ENCODE measurements around the gene NOXRED1. TPM values are rescaled to one million over a fixed set of nuclear protein-coding genes. Genes with fewer than 3 reads are reported as not detected.

The NOXRED1 gene
- total and polyA plus RNA-seq, 7 experiments from 2014 or later, result 0.32 to 1.1 (median 0.56) TPM; not detected in 2

DNA sequence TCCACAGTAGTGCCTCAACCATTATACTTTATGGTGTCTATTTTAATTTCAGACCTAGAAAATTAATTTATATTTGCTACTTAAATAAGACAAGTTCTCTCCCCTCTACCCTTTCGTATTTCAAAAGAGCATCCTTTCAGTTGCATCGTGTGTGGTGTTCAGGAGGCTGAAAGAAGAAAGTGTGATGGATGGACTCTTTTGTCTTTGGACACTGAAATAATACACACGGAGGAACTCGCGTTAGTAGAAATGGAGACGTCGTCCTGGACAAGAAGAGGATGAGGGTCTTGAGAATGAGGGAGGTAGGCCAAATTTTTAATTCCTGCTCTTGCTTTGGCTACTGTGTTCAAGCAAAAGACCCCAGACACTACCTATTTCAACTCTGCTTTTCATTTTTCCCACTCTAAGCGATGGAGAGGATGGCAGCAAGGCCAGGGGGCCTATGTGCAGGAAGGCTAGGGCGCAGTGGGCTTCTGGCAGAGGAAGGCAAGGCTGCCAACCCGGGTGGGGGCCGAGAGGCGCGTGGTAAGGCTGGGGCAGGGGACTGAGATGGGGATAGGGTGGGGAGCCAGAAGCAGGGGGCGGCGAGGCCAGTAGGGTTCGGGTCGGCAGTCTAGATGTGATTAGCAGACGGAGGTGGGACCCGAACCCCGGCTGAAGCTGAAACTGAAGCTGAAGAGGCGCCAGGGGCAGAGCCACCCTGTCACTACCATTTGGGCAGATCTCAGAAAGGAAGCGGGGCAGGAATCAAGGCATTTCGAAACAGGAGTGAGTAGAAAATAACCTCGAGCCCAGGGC is 47.2 kb downstream of the NOXRED1 start:
- ATAC-seq, result peak; percentile 20

GRCh38 chr14:77375164-77375950 is 48.0 kb downstream of the NOXRED1 start:
- H3K9me3 ChIP-seq (ENCODE audit: control insufficient read depth in 2 of 3, low read length in 3 of 3), result no peaks in the 10 kb centered on the region
- CTCF ChIA-PET, result no interaction called here
- Mint-ChIP-seq H3K9me3 (peaks cover 0 to 4% (median 0%) of the 10 kb centered on the region in 11 donors), H3K4me3 (peak overlapping the region in 7 of 10 donors; percentile 88 to 97 (median 93)), H3K27ac (peak overlapping the region; percentile 44 to 93 (median 77)), H3K4me1 (peaks cover 20 to 47% (median 39%) of the 10 kb centered on the region in 7 donors), H3K27me3 (peaks cover 0 to 4% (median 0%) of the 10 kb centered on the region in 5 donors), H3K36me3 (peaks cover 0 to 26% (median 3%) of the 10 kb centered on the region in 5 donors)
- H3K27ac ChIP-seq (ENCODE audit: low read depth, low read length), result no peak overlapping the region
- no peaks in the 10 kb centered on the region for H3K27me3 ChIP-seq (ENCODE audit: control insufficient read depth in 2 of 2, insufficient read depth in 2 of 2, low read length in 2 of 2)
- DNase-seq (no peak), ATAC-seq (no peak)
- peaks cover 14 to 18% of the 10 kb centered on the region in 2 donors for H3K4me1 ChIP-seq (ENCODE audit: control insufficient read depth in 2 of 2, insufficient read depth in 2 of 2, low read length in 2 of 2)
- intact Hi-C loops (cut with micrococcal nuclease), result loop anchor here (5.0 kb wide), 3 partner anchors 427 to 1388 kb away; partner anchors contain the start of genes ADCK1 (in 1 of the 2), GPATCH2L (in 1 of the 2) and IFT43 (in 1 of the 2)
- POLR2A ChIA-PET, result no interaction called here
- peaks cover 0 to 5% (median 0%) of the 10 kb centered on the region in 3 experiments for H3K36me3 ChIP-seq (ENCODE audit: control insufficient read depth in 2 of 3, insufficient read depth in 3 of 3, low read length in 3 of 3)
- H3K4me3 ChIP-seq (ENCODE audit: low read length), result peak overlapping the region; percentile 99

More for the DNA sequence above, 47.2 kb downstream of the NOXRED1 start:
- DNase-seq, result peak in 1 of 9 donors; percentile 19
- Histone ChIP-seq H3K4me1 (ENCODE audit: control insufficient read depth in 2 of 2, insufficient read depth in 2 of 2, low read length in 2 of 2) (peaks cover 14 to 18% of the 10 kb centered on the region in 2 donors), H3K9me3 (ENCODE audit: control insufficient read depth in 2 of 3, low read length in 3 of 3) (no peaks in the 10 kb centered on the region), H3K27ac (ENCODE audit: low read depth, low read length) (peak overlapping the region; percentile 87), H3K27me3 (ENCODE audit: control insufficient read depth in 2 of 2, insufficient read depth in 2 of 2, low read length in 2 of 2) (no peaks in the 10 kb centered on the region), H3K36me3 (ENCODE audit: control insufficient read depth in 2 of 3, insufficient read depth in 3 of 3, low read length in 3 of 3) (peaks cover 0 to 5% (median 0%) of the 10 kb centered on the region in 3 experiments), H3K4me3 (ENCODE audit: low read length) (peak overlapping the region; percentile 99)
- H3K4me1 Mint-ChIP-seq, result peaks cover 20 to 47% (median 39%) of the 10 kb centered on the region in 7 donors
- intact Hi-C loops (cut with micrococcal nuclease), result loop anchor here (2.0 to 5.0 kb wide), 6 partner anchors 241 to 1715 kb away; partner anchors contain the start of genes ADCK1 (in 1 of the 2), ANGEL1 (in 1 of the 2), ERG28 (in 1 of the 2) and GPATCH2L (in 1 of the 2)
- POLR2A ChIA-PET, result interaction anchor here (1.0 to 2.0 kb wide), 4 partner anchors 40 to 83 kb away, joined by 3 to 9 read pairs (median 4); partner anchors contain the start of genes GSTZ1, POMT2 and VIPAS39
- H3K9me3 Mint-ChIP-seq, result peaks cover 0 to 4% (median 0%) of the 10 kb centered on the region in 11 donors
- peak overlapping the region; percentile 52 to 93 (median 77) for H3K27ac Mint-ChIP-seq
- CTCF ChIA-PET, result interaction anchor here (1.4 to 1.9 kb wide), 3 partner anchors 54 to 60 kb away, joined by 3 to 5 read pairs (median 4); partner anchors contain the start of gene GSTZ1
- peaks cover 0 to 9% (median 0%) of the 10 kb centered on the region in 5 donors for H3K27me3 Mint-ChIP-seq
- H3K36me3 Mint-ChIP-seq, result peaks cover 0 to 26% (median 3%) of the 10 kb centered on the region in 5 donors
- H3K4me3 Mint-ChIP-seq, result peak overlapping the region in 7 of 10 donors; percentile 88 to 97 (median 93)

DNA sequence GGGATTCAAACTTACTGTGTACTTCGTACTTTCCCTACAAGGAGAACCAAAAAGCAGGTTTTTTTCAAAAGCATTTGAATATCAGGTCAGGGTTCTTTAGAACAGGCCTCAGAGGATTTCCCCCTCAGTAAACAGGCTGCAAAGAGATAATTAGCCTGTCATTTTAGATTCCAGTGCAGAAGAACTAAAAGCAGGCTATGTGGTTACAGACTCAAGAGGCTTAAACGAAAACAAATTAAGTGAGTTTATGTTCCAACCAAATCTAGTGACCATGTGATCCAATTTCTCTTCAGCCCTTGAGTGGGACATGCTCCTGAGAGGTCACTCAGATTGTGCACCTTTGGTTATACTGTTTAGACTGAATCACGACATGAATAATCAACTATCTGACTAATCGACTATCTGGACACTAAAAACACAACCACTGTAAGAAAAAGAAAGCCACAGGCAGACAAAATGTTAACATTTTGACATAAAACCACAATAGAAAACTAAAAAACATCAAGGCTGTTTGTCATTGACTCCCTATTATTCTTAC is 51.0 kb downstream of the NOXRED1 start:
- Mint-ChIP-seq H3K9me3 (peaks cover 0 to 4% (median 0%) of the 10 kb centered on the region in 11 donors), H3K27ac (peak overlapping the region in 1 of 9 donors; percentile 65), H3K4me1 (peaks cover 31 to 62% (median 53%) of the 10 kb centered on the region in 7 donors), H3K36me3 (peaks cover 0 to 31% (median 3%) of the 10 kb centered on the region in 5 donors), H3K27me3 (no peaks in the 10 kb centered on the region), H3K4me3 (peak overlapping the region in 2 of 10 donors; percentile 1 to 55)
- no peak overlapping the region for H3K4me3 ChIP-seq (ENCODE audit: low read length)
- ChIA-PET CTCF (no interaction called here), POLR2A (no interaction called here)
- peaks cover 14 to 17% of the 10 kb centered on the region in 2 donors for H3K4me1 ChIP-seq (ENCODE audit: control insufficient read depth in 2 of 2, insufficient read depth in 2 of 2, low read length in 2 of 2)
- intact Hi-C loops (cut with micrococcal nuclease), result no loop called here
- DNase-seq (no peak), ATAC-seq (no peak)
- H3K27ac ChIP-seq (ENCODE audit: low read depth, low read length), result no peak overlapping the region
- H3K9me3 ChIP-seq (ENCODE audit: control insufficient read depth in 2 of 3, low read length in 3 of 3), result no peaks in the 10 kb centered on the region
- peaks cover 0 to 5% (median 0%) of the 10 kb centered on the region in 3 experiments for H3K36me3 ChIP-seq (ENCODE audit: control insufficient read depth in 2 of 3, insufficient read depth in 3 of 3, low read length in 3 of 3)
- no peaks in the 10 kb centered on the region for H3K27me3 ChIP-seq (ENCODE audit: control insufficient read depth in 2 of 2, insufficient read depth in 2 of 2, low read length in 2 of 2)

DNA sequence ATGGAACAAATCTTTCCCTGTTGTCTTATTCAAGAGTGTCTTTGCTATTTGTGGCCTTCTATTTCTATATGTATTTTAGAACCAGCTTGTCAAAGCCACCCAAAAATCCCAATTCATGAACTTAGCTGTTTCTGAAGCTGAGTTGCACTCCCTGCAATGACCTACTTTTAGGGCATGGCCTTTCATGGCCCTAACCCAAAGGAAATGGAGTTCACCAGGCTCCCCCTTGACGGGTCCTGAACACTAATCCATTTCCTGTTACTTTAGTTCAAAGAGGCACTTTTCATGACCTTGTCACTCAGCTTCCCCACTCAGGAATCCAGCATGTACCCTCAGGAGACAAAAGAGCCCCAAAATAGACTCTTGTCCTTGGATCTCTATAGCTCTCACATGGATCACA is 54.0 kb downstream of the NOXRED1 start:
- DNase-seq (no peak), ATAC-seq (no peak)
- Histone ChIP-seq H3K4me1 (ENCODE audit: control insufficient read depth in 2 of 2, insufficient read depth in 2 of 2, low read length in 2 of 2) (peaks cover 0 to 7% of the 10 kb centered on the region in 2 donors), H3K4me3 (ENCODE audit: low read length) (no peak overlapping the region), H3K27ac (ENCODE audit: low read depth, low read length) (no peak overlapping the region), H3K36me3 (ENCODE audit: control insufficient read depth in 2 of 3, insufficient read depth in 3 of 3, low read length in 3 of 3) (no peaks in the 10 kb centered on the region), H3K27me3 (ENCODE audit: control insufficient read depth in 2 of 2, insufficient read depth in 2 of 2, low read length in 2 of 2) (no peaks in the 10 kb centered on the region), H3K9me3 (ENCODE audit: control insufficient read depth in 2 of 3, low read length in 3 of 3) (no peaks in the 10 kb centered on the region)
- Mint-ChIP-seq H3K27ac (no peak overlapping the region), H3K36me3 (peaks cover 0 to 26% (median 3%) of the 10 kb centered on the region in 5 donors), H3K9me3 (peaks cover 0 to 4% (median 0%) of the 10 kb centered on the region in 11 donors), H3K4me3 (peak overlapping the region in 1 of 10 donors; percentile 18), H3K4me1 (peaks cover 23 to 41% (median 32%) of the 10 kb centered on the region in 7 donors), H3K27me3 (no peaks in the 10 kb centered on the region)
- ChIA-PET CTCF (no interaction called here), POLR2A (no interaction called here)
- intact Hi-C loops (cut with micrococcal nuclease), result no loop called here

DNA sequence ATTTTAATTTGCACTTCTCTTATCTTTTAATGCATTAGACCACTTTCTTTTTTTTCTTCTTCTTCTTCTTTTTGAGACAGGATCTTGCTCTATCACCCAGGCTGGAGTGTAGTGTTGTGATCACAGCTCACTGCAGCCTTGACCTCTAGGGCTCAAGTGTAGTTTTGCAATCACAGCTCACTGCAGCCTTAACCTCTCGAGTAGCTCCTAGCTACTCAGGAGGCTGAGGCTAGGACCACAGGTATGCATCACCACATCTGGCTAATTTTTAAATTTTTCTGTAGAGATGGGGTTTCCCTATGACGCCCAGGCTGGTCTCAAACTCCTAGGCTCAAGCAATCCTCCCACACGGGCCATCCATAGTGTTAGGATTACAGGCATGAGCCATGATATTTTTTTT is 59.2 kb downstream of the NOXRED1 start:
- peak overlapping the region in 1 of 9 donors; percentile 70 for H3K27ac Mint-ChIP-seq
- peaks cover 0 to 1% of the 10 kb centered on the region in 2 donors for H3K4me1 ChIP-seq (ENCODE audit: control insufficient read depth in 2 of 2, insufficient read depth in 2 of 2, low read length in 2 of 2)
- H3K4me1 Mint-ChIP-seq, result peaks cover 3 to 17% (median 6%) of the 10 kb centered on the region in 7 donors
- H3K4me3 ChIP-seq (ENCODE audit: low read length), result no peak overlapping the region
- intact Hi-C loops (cut with micrococcal nuclease), result no loop called here
- ChIA-PET CTCF (no interaction called here), POLR2A (no interaction called here)
- H3K9me3 Mint-ChIP-seq, result no peaks in the 10 kb centered on the region
- DNase-seq (no peak), ATAC-seq (no peak)
- H3K27me3 ChIP-seq (ENCODE audit: control insufficient read depth in 2 of 2, insufficient read depth in 2 of 2, low read length in 2 of 2), result no peaks in the 10 kb centered on the region
- no peaks in the 10 kb centered on the region for H3K27me3 Mint-ChIP-seq
- no peak overlapping the region for H3K4me3 Mint-ChIP-seq
- H3K9me3 ChIP-seq (ENCODE audit: control insufficient read depth in 2 of 3, low read length in 3 of 3), result no peaks in the 10 kb centered on the region
- H3K27ac ChIP-seq (ENCODE audit: low read depth, low read length), result no peak overlapping the region
- H3K36me3 Mint-ChIP-seq, result peaks cover 0 to 21% (median 10%) of the 10 kb centered on the region in 5 donors
- H3K36me3 ChIP-seq (ENCODE audit: control insufficient read depth in 2 of 3, insufficient read depth in 3 of 3, low read length in 3 of 3), result no peaks in the 10 kb centered on the region

DNA sequence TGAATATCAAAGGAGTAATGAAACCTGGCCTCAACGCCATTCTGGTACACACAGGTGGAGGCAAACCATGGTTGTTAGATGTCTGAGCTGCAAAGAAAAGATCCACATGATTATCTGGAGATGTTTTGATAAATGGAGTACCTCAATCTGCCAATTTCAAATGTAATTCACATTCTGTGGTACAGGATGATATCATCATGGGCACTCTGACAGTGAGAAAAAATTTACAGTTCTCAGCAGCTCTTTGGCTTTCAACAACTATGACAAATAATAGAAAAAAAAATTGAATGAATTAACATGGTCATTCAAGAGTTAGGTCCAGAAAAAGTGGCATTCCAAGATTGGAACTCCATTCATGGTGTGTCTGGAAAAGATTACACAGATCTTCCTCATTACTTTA is 63.7 kb downstream of the NOXRED1 start:
- Histone ChIP-seq H3K9me3 (ENCODE audit: control insufficient read depth in 2 of 3, low read length in 3 of 3) (no peaks in the 10 kb centered on the region), H3K27ac (ENCODE audit: low read depth, low read length) (no peak overlapping the region), H3K27me3 (ENCODE audit: control insufficient read depth in 2 of 2, insufficient read depth in 2 of 2, low read length in 2 of 2) (no peaks in the 10 kb centered on the region), H3K36me3 (ENCODE audit: control insufficient read depth in 2 of 3, insufficient read depth in 3 of 3, low read length in 3 of 3) (no peaks in the 10 kb centered on the region), H3K4me3 (ENCODE audit: low read length) (no peak overlapping the region), H3K4me1 (ENCODE audit: control insufficient read depth in 2 of 2, insufficient read depth in 2 of 2, low read length in 2 of 2) (no peaks in the 10 kb centered on the region)
- CTCF ChIA-PET, result no interaction called here
- Mint-ChIP-seq H3K27ac (no peak overlapping the region), H3K27me3 (no peaks in the 10 kb centered on the region), H3K9me3 (no peaks in the 10 kb centered on the region), H3K36me3 (peaks cover 0 to 17% (median 4%) of the 10 kb centered on the region in 5 donors), H3K4me1 (peaks cover 0 to 14% (median 4%) of the 10 kb centered on the region in 7 donors), H3K4me3 (no peak overlapping the region)
- intact Hi-C loops (cut with micrococcal nuclease), result no loop called here
- DNase-seq, result no peak
- POLR2A ChIA-PET, result no interaction called here
- no peak for ATAC-seq

Data from naive thymus-derived CD4-positive, alpha-beta T cell (primary cell).